ENCODE results near the gene RABGAP1L.
"Not testable (repeated sequence)": the region's sequence is repeated elsewhere in the genome, so short reads cannot be mapped to it uniquely, and the experiment has no call there.

RABGAP1L gene

DNA sequence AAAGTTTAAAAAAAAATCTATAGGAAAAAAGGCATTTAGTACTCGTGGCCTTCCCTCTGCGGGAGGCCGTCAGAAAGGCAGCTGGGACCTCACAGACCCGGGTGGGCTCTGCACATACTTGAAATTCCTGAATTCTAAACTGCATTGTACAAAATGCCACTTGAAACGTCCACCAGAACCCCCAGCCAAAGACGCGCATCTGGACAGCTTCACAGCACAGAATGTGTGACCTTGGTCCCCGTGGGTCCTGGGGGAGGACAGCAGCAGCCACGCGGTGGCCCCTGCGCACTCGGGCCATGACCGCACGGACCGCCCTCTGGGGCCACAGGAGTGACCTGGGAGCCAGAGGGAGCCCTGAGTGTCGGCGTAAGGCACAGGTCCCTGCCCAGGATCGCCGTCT, 884.5 kb downstream of the RABGAP1L start:
- DNase-seq (ENCODE audit: extremely low read depth, low read depth), result no peak
- H3K4me3 ChIP-seq (replicated peaks; ENCODE audit: low read depth, low read length), result no peak overlapping the region
- TF ChIP-seq, protein P1, sequence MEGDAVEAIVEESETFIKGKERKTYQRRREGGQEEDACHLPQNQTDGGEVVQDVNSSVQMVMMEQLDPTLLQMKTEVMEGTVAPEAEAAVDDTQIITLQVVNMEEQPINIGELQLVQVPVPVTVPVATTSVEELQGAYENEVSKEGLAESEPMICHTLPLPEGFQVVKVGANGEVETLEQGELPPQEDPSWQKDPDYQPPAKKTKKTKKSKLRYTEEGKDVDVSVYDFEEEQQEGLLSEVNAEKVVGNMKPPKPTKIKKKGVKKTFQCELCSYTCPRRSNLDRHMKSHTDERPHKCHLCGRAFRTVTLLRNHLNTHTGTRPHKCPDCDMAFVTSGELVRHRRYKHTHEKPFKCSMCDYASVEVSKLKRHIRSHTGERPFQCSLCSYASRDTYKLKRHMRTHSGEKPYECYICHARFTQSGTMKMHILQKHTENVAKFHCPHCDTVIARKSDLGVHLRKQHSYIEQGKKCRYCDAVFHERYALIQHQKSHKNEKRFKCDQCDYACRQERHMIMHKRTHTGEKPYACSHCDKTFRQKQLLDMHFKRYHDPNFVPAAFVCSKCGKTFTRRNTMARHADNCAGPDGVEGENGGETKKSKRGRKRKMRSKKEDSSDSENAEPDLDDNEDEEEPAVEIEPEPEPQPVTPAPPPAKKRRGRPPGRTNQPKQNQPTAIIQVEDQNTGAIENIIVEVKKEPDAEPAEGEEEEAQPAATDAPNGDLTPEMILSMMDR (IDR thresholded peaks at IDR 0.05; ENCODE audit: low read depth, low read length, missing control alignments), result no peak

DNA sequence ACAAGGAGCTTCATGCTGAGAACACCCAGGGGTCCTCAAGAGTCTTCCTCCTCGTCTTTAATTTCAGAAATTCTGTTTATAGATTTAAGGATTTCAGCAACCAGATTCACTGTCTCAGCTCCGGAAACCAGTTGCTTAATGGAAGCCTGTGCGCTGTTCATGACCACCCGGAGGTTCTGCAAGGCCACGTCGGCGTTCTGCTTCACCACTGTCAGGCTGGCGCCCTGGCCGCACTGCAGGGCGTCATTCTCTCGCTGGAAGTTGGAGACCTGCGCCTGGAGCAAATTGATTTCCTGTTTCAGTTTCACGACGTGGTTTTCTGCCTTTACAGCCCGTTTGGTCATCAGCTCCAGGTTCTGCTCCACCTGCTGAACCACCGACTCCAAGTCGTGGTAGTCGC, 885.3 kb downstream of the RABGAP1L start:
- DNase-seq (ENCODE audit: extremely low read depth, low read depth); H3K4me3 ChIP-seq (replicated peaks; ENCODE audit: low read depth, low read length): not testable (repeated sequence)

All from HFF-Myc (cell line).